Fibroblast of lung (primary cell): Measurements from ENCODE around the gene ABCB11. TPM values are rescaled to one million over a fixed set of nuclear protein-coding genes. Genes with fewer than 3 reads are reported as not detected.

Source experiments
- DNase-seq, 2 donors: peaks; one replicate each; pipeline versions ENCODE4 v3.0.0 to v3.0.0-alpha.2; 2010; ENCODE audit warnings: low read depth in 2 of 2
- H2AFZ ChIP-seq: 2 replicates; pipeline ENCODE4 v1.5.1; 2012; ENCODE audit warnings: low read length, control low read depth, inconsistent platforms
- H3K27ac ChIP-seq: 2 replicates; pipeline ENCODE4 v1.5.1; 2011; ENCODE audit warnings: low read length, control low read depth; ENCODE audit not compliant: insufficient read depth
- H3K27me3 ChIP-seq: 2 replicates; pipeline ENCODE4 v1.5.1; 2011; ENCODE audit warnings: mild to moderate bottlenecking, low read length; ENCODE audit not compliant: control insufficient read depth, insufficient read depth
- H3K36me3 ChIP-seq: 2 replicates; pipeline ENCODE4 v1.5.1; 2011; ENCODE audit warnings: low read length; ENCODE audit not compliant: control insufficient read depth, insufficient read depth
- H3K4me1 ChIP-seq: 2 replicates; pipeline ENCODE4 v1.5.1; 2011; ENCODE audit warnings: low read length; ENCODE audit not compliant: control insufficient read depth, insufficient read depth; ENCODE audit errors: extremely low read depth
- H3K4me2 ChIP-seq: 2 replicates; pipeline ENCODE4 v1.5.1; 2011; ENCODE audit warnings: low read length, control low read depth; ENCODE audit not compliant: insufficient read depth; ENCODE audit errors: extremely low read depth
- H3K4me3 ChIP-seq, 4 experiments: fragments of 200-600 bp in 1 of 4; sonication (generic) in 1 of 4; replicated peaks in 1 of 4; 2 replicates each; pipeline ENCODE4 v1.5.1; 2011 to 2016; ENCODE audit warnings: low read length in 4 of 4, low read depth in 3 of 4, mild to moderate bottlenecking in 3 of 4, control low read depth in 2 of 4, inconsistent platforms in 1 of 4, mixed read lengths in 1 of 4; ENCODE audit not compliant: insufficient read depth in 1 of 4; ENCODE audit errors: control extremely low read depth in 1 of 4
- H3K79me2 ChIP-seq: 2 replicates; pipeline ENCODE4 v1.5.1; 2012; ENCODE audit warnings: mild to moderate bottlenecking, low read length, inconsistent platforms; ENCODE audit not compliant: control insufficient read depth, insufficient read depth
- H3K9ac ChIP-seq: 2 replicates; pipeline ENCODE4 v1.5.1; 2011; ENCODE audit warnings: mild to moderate bottlenecking, low read length, control low read depth; ENCODE audit not compliant: insufficient read depth
- H3K9me3 ChIP-seq: 2 replicates; pipeline ENCODE4 v1.5.1; 2012; ENCODE audit warnings: low read depth, low read length; ENCODE audit not compliant: control insufficient read depth, insufficient read depth
- H4K20me1 ChIP-seq: 2 replicates; pipeline ENCODE4 v1.5.1; 2011; ENCODE audit warnings: low read length; ENCODE audit not compliant: control insufficient read depth, insufficient read depth; ENCODE audit errors: extremely low read depth
- EZH2 ChIP-seq: IDR thresholded peaks from 2 replicates; pipeline ENCODE4 v1.5.1; 2012; ENCODE audit warnings: low read length, control low read depth, mild to moderate bottlenecking; ENCODE audit errors: missing control alignments
- polyA plus RNA-seq, 2 donors: library from polyadenylated mRNA; depleted of rRNA in 1 of 2; stranded (reverse) in 1 of 2; unstranded in 1 of 2; fragments of >200 nt; gene quantifications; 2 replicates each; pipeline ENCODE4 v1.2.1, GENCODE V29; 2011 to 2012; ENCODE audit warnings: missing spikeins in 1 of 2
- total RNA-seq: library from RNA; depleted of rRNA; stranded (reverse); fragments of >200 nt; gene quantifications from 2 replicates; pipeline ENCODE4 v1.2.1, GENCODE V29; 2014
- TF ChIP-seq, protein P1 (sequence below), 2 donors: IDR thresholded peaks in 1 of 2; conservative IDR thresholded peaks in 1 of 2; 1 replicate in 1 of 2; 2 replicates in 1 of 2; pipeline ENCODE4 v1.5.1; 2011 to 2012; ENCODE audit warnings: low read length in 2 of 2, control low read depth in 1 of 2, inconsistent platforms in 1 of 2, low read depth in 1 of 2, mild to moderate bottlenecking in 1 of 2

Gene ABCB11
- total and polyA plus RNA-seq, 2 donors (not counting 1 experiment from before 2014, with no cell fraction given): not detected

- no peaks in the 10 kb centered on the region for H3K9me3 ChIP-seq
- no peak overlapping the region for H3K27ac ChIP-seq
- H3K9ac ChIP-seq: no peak overlapping the region
- H3K79me2 ChIP-seq: no peaks in the 10 kb centered on the region
- H2AFZ ChIP-seq: no peak overlapping the region
- H3K4me3 ChIP-seq: no peak overlapping the region
- H3K36me3 ChIP-seq: no peaks in the 10 kb centered on the region
- no peak for DNase-seq
- no peak for TF ChIP-seq EZH2
- TF ChIP-seq, protein P1, sequence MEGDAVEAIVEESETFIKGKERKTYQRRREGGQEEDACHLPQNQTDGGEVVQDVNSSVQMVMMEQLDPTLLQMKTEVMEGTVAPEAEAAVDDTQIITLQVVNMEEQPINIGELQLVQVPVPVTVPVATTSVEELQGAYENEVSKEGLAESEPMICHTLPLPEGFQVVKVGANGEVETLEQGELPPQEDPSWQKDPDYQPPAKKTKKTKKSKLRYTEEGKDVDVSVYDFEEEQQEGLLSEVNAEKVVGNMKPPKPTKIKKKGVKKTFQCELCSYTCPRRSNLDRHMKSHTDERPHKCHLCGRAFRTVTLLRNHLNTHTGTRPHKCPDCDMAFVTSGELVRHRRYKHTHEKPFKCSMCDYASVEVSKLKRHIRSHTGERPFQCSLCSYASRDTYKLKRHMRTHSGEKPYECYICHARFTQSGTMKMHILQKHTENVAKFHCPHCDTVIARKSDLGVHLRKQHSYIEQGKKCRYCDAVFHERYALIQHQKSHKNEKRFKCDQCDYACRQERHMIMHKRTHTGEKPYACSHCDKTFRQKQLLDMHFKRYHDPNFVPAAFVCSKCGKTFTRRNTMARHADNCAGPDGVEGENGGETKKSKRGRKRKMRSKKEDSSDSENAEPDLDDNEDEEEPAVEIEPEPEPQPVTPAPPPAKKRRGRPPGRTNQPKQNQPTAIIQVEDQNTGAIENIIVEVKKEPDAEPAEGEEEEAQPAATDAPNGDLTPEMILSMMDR (conservative IDR thresholded peaks at IDR 0.05 in 1 of 2, IDR thresholded peaks at IDR 0.05 in 1 of 2; ENCODE audit: low read depth in 1 of 2, low read length in 2 of 2): no peak
- H3K27me3 ChIP-seq: peaks cover 11% of the 10 kb centered on the region
- H3K4me1 ChIP-seq: no peaks in the 10 kb centered on the region
- no peaks in the 10 kb centered on the region for H4K20me1 ChIP-seq
- H3K4me2 ChIP-seq: no peak overlapping the region
Measured at GRCh38 chr2:168910330-168910729, 120.8 kb downstream of the ABCB11 start.

GRCh38 chr2:168907940-168908662 is 123.0 kb downstream of the ABCB11 start:
- Histone ChIP-seq H3K4me1 (no peaks in the 10 kb centered on the region), H3K27me3 (peaks cover 11% of the 10 kb centered on the region)
- TF ChIP-seq, protein P1 (conservative IDR thresholded peaks at IDR 0.05 in 1 of 2, IDR thresholded peaks at IDR 0.05 in 1 of 2; ENCODE audit: low read depth in 1 of 2, low read length in 2 of 2): no peak
- TF ChIP-seq EZH2: no peak

DNA sequence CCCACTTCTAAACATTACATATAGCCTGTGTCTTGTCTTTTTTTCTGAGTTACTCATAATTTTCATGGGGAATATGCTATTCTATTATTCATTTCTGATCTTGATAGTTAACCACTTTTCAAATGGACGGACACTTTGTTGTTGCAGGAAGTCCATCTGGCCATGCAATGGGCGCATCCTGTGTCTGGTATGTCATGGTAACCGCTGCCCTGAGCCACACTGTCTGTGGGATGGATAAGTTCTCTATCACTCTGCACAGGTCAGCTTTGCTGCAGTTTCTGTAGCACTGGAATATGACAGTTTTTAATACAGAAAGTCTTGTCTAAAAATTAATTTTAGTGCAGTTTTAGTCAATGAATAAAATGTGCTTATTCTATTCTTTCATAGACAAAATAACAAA is 126.8 kb downstream of the ABCB11 start:
- Histone ChIP-seq H3K4me2 (no peak overlapping the region), H3K27me3 (peaks cover 5% of the 10 kb centered on the region), H4K20me1 (no peaks in the 10 kb centered on the region), H3K79me2 (no peaks in the 10 kb centered on the region), H2AFZ (no peak overlapping the region), H3K4me1 (no peaks in the 10 kb centered on the region), H3K27ac (no peak overlapping the region), H3K4me3 (no peak overlapping the region), H3K36me3 (no peaks in the 10 kb centered on the region), H3K9ac (no peak overlapping the region), H3K9me3 (no peaks in the 10 kb centered on the region)
- TF ChIP-seq EZH2: no peak
- TF ChIP-seq, protein P1 (conservative IDR thresholded peaks at IDR 0.05 in 1 of 2, IDR thresholded peaks at IDR 0.05 in 1 of 2; ENCODE audit: low read depth in 1 of 2, low read length in 2 of 2): no peak
- no peak for DNase-seq

More at GRCh38 chr2:168907940-168908662, 123.0 kb downstream of the ABCB11 start:
- H3K79me2 ChIP-seq: no peaks in the 10 kb centered on the region
- H3K4me3 ChIP-seq: no peak overlapping the region
- H3K9ac ChIP-seq: no peak overlapping the region
- H3K27ac ChIP-seq: no peak overlapping the region
- H3K4me2 ChIP-seq: no peak overlapping the region
- H2AFZ ChIP-seq: no peak overlapping the region
- no peaks in the 10 kb centered on the region for H4K20me1 ChIP-seq
- no peaks in the 10 kb centered on the region for H3K36me3 ChIP-seq
- no peak for DNase-seq
- no peaks in the 10 kb centered on the region for H3K9me3 ChIP-seq
